GM21619 (cell line): ENCODE data around the gene POLR1C.
"Not testable (repeated sequence)": the region's sequence is repeated elsewhere in the genome, so short reads cannot be mapped to it uniquely, and the experiment has no call there.

Experiments
- ATAC-seq: cut with Tn5 transposase; IDR thresholded peaks from one replicate; pipeline ENCODE4 v1.9.1; 2021; ENCODE audit not compliant: unreplicated experiment

The POLR1C gene

GRCh38 chr6:43492673-43493072 is 24.2 kb upstream of the POLR1C start:
- no peak for ATAC-seq

- no peak for ATAC-seq
Measured at GRCh38 chr6:43493230-43493629, 23.7 kb upstream of the POLR1C start.

GRCh38 chr6:43493833-43494232 is 23.1 kb upstream of the POLR1C start:
- no peak for ATAC-seq

GRCh38 chr6:43494321-43494720 is 22.6 kb upstream of the POLR1C start:
- ATAC-seq: no peak

DNA sequence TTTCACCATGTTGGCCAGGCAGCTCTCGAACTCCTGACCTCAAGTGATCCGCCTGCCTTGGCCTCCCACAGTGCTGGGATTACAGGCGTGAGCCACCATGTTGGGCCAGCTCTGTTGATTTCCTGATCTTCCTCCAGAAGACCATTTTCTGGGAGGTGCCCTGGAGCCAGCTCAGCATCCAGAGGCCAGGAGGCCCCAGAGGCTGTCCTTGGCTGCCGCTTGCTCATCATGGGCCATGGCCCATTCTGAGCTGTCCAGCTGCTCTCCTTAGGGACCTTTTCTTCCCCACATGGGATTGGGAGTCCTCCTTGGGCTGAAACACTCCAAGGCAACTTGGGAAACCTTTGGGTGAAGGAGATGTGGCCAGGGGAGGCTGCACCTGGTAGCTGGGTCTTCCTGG is 22.1 kb upstream of the POLR1C start:
- no peak for ATAC-seq

- no peak for ATAC-seq
Measured at GRCh38 chr6:43495409-43495941, 21.4 kb upstream of the POLR1C start.

- no peak for ATAC-seq
Measured at GRCh38 chr6:43496370-43497128, 20.3 kb upstream of the POLR1C start.

DNA sequence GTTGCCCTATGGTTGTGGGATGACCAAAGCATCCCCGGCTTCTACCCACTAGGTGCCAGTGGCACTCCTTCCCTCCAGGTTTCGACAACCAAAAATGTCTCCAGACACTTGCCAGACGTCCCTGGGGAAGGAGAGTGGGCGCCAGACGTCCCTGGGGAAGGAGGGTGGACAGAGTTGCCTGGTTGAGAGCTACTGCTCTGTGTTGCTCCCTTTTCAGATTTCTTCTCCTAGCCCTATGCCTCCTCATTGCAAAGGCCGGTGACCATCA is 19.8 kb upstream of the POLR1C start:
- no peak for ATAC-seq

GRCh38 chr6:43497689-43498088 is 19.2 kb upstream of the POLR1C start:
- no peak for ATAC-seq

- not testable (repeated sequence) for ATAC-seq
Measured at GRCh38 chr6:43498291-43498690, 18.6 kb upstream of the POLR1C start.

GRCh38 chr6:43499028-43499815 is 17.7 kb upstream of the POLR1C start:
- ATAC-seq: no peak

DNA sequence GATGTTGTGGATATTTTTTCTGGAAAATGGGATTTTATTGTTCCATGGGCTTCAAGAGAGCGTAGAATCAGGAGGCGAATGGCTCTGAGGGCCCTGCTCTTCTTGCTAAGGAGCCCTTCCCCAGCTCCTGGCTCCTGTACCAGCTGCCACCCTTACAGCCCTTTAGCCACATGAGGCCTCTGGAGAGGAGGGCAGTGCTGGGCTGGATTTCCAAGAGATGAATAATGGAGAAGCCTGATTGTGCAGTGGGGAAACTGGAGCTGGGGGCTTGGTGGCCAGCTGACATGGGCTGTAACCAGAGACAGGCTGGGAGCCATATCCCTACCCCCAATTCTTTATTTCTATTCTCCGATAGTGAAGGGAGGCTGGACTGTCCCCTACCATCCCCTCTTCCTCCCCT is 16.0 kb upstream of the POLR1C start:
- no peak for ATAC-seq

- no peak for ATAC-seq
Measured at GRCh38 chr6:43502666-43503065, 14.2 kb upstream of the POLR1C start.

DNA sequence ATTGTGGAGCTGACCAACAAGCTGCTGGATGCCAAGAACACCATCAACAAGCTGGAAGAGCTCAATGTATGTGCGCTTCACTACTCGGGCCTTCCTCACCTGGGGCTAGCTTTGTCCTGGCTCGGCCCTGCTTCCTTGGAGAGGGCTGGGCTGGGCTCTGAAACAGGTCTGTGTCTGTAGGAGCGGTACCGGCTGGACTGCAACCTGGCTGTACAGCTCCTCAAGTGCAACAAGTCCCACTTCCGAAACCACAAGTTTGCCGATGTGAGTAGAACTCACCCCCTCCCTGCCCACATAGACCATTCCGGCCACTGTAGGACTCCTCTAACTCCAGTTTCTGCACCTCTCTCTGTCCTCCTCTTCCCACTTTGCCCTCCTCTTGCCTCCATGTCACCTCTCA is 13.4 kb upstream of the POLR1C start:
- ATAC-seq: no peak

GRCh38 chr6:43504756-43505593 is 11.9 kb upstream of the POLR1C start:
- ATAC-seq: no peak

GRCh38 chr6:43505718-43506117 is 11.2 kb upstream of the POLR1C start:
- ATAC-seq: no peak

- no peak for ATAC-seq
Measured at GRCh38 chr6:43506171-43506570, 10.7 kb upstream of the POLR1C start.

DNA sequence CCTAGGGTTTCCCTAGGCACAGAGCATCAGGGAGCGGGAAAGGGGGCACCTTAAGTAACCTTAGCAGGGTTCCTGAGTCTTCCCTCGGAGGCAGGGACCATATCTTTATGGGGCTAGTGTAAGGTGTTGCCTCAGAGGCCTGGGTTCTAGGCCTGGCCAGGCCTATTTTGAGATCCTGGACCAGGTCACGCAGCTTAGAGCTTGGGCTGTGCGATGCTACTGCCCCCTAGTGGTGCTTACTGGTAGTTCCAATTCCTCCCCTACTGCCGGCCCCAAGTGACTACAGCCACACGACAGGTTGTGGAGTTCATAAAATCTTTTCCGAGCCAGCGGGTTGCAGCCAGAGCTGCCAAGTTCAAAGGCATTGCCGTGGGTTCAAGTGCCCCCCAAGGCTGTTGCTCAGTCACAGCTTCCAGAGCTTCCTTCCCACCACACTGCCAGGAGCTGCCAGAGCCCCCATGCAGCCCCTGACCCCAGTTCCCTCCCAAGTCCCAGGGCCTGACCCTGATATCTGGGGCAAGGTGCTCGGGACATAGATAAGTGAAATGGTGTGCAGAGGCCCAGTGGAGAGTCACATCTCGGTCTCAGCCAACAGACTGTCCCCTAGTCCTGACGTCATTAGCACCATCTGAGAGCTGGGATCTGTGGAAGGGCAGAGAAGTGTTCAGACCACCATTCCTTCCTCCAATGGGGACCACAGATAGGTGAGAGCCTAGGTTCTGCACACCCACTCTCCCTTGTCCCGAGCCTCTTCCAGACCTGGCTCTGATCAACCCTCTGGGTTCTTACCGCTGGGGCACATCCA is 10.0 kb upstream of the POLR1C start:
- ATAC-seq: no peak

DNA sequence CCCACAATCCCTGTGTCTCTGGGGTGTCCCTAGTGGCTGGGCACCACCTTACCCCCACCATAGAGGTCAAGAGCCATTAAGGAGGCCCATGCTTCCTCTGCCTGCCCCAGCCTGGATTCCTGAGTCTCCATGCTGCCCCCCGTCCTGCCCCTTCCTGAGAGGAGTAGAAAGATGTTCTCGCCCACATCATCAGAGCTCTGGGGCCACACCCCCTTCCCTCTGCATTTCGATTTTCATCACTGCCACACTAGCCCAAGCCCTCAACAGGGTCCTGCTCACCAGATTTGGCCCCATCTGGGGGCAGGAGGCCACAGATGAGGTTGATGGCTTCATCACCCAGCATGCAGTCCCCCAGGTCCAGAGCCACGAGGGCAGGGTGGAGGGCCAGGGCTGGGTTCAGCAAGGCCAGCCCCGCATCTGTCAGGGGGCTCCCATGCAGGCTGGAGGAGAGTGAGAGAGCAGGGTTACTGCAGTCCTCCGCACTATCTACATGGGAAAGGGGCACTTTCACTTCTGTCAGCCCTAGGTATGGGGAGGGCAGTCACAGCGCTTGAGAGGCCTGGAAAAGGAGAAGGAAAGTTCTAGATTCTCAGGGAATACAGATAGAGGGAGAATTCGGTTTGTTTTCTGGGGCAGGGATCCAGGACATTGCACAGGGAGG is 8.3 kb upstream of the POLR1C start:
- ATAC-seq: no peak
